Spleen (tissue), 7 donors: ENCODE data around the gene KRT73.

ENCODE experiments used
- POLR2A ChIP-seq, 3 donors: fragments of 450-650 bp; IDR thresholded peaks; one replicate each; pipeline ENCODE4 v1.5.1; 2017; ENCODE audit warnings: antibody characterized with exemption in 3 of 3, mild to moderate bottlenecking in 1 of 3
- POLR2AphosphoS5 ChIP-seq, 3 donors: sonication (generic); formaldehyde crosslinking; IDR thresholded peaks; one replicate each; pipeline ENCODE4 v1.5.1; 2017; ENCODE audit warnings: antibody characterized with exemption in 3 of 3
- TF ChIP-seq, protein P1 (sequence below), 11 experiments: fragments of 200-600 bp in 7 of 11; fragments of 450-650 bp in 4 of 11; sonication (generic) in 4 of 11; IDR thresholded peaks in 8 of 11; conservative IDR thresholded peaks in 3 of 11; 1 replicate in 7 of 11; 2 replicates in 4 of 11; pipeline versions ENCODE4 v1.4.0 to v1.8.0; 2016 to 2021; ENCODE audit warnings: antibody characterized with exemption in 11 of 11, inconsistent platforms in 4 of 11, mild to moderate bottlenecking in 1 of 11
- donor health status: DM: no; HTN: no; CAD: no; lungs with moderate emphysema.
- donor health status: DM: no; HTN: no; CAD: no.
- donor health status: DM: no; HTN: no; CAD: no.

DNA sequence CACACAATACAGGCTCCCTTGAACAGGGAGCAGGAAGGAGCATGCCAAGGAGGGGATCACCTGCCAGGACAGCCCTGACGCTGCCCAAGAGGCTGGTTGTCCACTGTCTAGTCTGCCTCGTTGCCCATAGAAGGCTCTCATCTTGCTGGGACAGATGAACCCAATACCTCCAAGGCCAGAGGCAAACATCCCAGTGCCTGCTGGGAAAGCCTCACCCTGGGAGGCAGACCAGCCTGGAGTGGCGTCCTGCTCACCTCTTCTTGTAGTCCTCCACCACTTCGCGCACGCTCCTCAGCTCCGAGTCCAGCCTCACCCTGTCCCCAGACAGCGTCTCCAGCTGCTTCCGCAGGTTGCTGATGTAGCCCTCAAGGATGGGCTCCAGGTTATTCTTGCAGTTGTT, 2.4 kb downstream of the KRT73 start:
- no peak for TF ChIP-seq POLR2AphosphoS5 (IDR thresholded peaks at IDR 0.05)
- no peak for TF ChIP-seq POLR2A (IDR thresholded peaks at IDR 0.05)
- TF ChIP-seq, protein P1, sequence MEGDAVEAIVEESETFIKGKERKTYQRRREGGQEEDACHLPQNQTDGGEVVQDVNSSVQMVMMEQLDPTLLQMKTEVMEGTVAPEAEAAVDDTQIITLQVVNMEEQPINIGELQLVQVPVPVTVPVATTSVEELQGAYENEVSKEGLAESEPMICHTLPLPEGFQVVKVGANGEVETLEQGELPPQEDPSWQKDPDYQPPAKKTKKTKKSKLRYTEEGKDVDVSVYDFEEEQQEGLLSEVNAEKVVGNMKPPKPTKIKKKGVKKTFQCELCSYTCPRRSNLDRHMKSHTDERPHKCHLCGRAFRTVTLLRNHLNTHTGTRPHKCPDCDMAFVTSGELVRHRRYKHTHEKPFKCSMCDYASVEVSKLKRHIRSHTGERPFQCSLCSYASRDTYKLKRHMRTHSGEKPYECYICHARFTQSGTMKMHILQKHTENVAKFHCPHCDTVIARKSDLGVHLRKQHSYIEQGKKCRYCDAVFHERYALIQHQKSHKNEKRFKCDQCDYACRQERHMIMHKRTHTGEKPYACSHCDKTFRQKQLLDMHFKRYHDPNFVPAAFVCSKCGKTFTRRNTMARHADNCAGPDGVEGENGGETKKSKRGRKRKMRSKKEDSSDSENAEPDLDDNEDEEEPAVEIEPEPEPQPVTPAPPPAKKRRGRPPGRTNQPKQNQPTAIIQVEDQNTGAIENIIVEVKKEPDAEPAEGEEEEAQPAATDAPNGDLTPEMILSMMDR (IDR thresholded peaks at IDR 0.05 in 8 of 11, conservative IDR thresholded peaks at IDR 0.05 in 3 of 11) = no peak
